SK-N-SH treated with all-trans-retinoic acid at 6 μM for 48 hours (cell line): ENCODE measurements around the gene SNTA1.

Experiments
- BACH2 ChIP-seq: fragments of 250-450 bp; sonication (Bioruptor Pico); IDR thresholded peaks from 2 replicates; pipeline ENCODE4 v1.9.0; 2021; ENCODE audit warnings: mild to moderate bottlenecking, borderline replicate concordance
- RARB ChIP-seq: fragments of 250-450 bp; sonication (Bioruptor Pico); IDR thresholded peaks from 2 replicates; pipeline ENCODE4 v1.8.0; 2021; ENCODE audit warnings: mild to moderate bottlenecking, moderate library complexity
- SNAI2 ChIP-seq: fragments of 250-450 bp; sonication (Bioruptor Pico); IDR thresholded peaks from 2 replicates; pipeline ENCODE4 v1.5.0; 2020; ENCODE audit warnings: mild to moderate bottlenecking, moderate library complexity
- ZFP3 ChIP-seq: fragments of 250-450 bp; sonication (Bioruptor Pico); IDR thresholded peaks from 2 replicates; pipeline ENCODE4 v1.5.0; 2020; ENCODE audit warnings: mild to moderate bottlenecking, moderate library complexity
- ZFP30 ChIP-seq: fragments of 450-650 bp; formaldehyde crosslinking; IDR thresholded peaks from 2 replicates; pipeline ENCODE4 v1.5.0; 2022; ENCODE audit warnings: mild to moderate bottlenecking, moderate library complexity
- TF ChIP-seq, protein P1 (sequence below): fragments of 250-450 bp; sonication (Bioruptor Pico); IDR thresholded peaks from 2 replicates; pipeline ENCODE4 v1.5.1; 2021; ENCODE audit warnings: mild to moderate bottlenecking, moderate library complexity

DNA sequence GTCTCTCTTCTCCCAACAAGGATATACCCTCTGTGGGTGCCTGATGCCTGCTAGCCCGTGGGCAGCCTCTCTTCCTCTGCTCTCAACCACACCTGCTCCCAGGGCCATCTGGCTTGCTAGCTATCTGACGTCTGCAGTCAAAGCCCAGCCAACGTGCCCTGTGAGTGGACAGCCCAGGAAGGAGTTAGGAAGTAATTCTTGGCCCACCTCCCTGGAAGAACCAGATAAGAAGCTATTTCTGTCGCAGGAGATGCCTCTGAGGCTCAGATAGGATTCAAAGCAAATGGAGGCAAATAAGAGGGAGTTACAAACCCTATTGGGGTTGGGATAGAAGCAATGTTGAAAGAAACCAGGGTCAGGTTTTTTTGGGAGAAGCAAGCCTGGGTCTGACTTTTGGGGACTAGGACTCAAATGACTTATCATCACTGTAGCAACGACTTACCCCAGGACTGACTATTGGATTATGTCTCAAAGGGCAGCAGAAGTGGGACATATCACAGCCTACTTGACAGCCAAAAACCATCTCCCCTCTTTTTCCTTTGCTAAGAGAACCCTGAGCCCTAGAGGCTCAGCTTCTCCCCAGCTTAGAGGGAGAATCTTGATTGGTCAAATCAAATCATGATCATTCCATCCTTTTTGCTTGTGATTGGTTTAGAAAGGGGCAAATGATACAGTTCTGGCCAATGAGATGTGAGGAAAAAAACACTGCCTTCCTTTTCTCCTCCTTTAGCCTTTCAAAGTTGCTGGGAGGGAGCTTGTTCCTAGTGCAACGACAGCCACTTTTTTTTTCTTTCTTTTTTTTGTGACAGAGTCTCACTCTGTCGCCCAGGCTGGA, 24.2 kb downstream of the SNTA1 start:
- TF ChIP-seq BACH2 (CRISPR knock-in tag) (no peak), SNAI2 (no peak), RARB (CRISPR knock-in tag) (no peak), ZFP3 (CRISPR knock-in tag) (no peak), ZFP30 (no peak)
- TF ChIP-seq, protein P1, sequence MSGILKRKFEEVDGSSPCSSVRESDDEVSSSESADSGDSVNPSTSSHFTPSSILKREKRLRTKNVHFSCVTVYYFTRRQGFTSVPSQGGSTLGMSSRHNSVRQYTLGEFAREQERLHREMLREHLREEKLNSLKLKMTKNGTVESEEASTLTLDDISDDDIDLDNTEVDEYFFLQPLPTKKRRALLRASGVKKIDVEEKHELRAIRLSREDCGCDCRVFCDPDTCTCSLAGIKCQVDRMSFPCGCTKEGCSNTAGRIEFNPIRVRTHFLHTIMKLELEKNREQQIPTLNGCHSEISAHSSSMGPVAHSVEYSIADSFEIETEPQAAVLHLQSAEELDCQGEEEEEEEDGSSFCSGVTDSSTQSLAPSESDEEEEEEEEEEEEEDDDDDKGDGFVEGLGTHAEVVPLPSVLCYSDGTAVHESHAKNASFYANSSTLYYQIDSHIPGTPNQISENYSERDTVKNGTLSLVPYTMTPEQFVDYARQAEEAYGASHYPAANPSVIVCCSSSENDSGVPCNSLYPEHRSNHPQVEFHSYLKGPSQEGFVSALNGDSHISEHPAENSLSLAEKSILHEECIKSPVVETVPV (CRISPR knock-in tag) = no peak
